ENCODE results near the gene SERINC2.

The SERINC2 gene

DNA sequence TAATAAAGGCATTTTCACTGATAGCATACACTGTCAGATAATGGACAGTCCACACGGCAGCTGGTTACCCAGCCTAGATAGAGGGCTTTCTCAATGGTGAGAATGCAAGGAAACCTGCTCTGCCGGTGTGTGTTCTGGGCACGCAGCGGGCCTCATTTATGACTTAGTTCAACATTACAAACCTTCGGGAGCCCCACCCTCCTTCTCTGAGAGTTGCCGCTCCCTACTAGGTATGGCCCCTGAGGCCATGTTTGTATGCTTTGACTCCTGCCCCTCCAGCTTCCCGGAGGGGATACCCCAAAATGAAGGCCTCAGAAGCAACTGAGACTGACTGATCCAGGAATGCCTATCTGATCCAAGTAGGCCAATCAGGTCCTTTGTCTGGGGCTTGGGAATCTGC lies 22.9 kb upstream of the SERINC2 start:
- TF ChIP-seq, protein P1, sequence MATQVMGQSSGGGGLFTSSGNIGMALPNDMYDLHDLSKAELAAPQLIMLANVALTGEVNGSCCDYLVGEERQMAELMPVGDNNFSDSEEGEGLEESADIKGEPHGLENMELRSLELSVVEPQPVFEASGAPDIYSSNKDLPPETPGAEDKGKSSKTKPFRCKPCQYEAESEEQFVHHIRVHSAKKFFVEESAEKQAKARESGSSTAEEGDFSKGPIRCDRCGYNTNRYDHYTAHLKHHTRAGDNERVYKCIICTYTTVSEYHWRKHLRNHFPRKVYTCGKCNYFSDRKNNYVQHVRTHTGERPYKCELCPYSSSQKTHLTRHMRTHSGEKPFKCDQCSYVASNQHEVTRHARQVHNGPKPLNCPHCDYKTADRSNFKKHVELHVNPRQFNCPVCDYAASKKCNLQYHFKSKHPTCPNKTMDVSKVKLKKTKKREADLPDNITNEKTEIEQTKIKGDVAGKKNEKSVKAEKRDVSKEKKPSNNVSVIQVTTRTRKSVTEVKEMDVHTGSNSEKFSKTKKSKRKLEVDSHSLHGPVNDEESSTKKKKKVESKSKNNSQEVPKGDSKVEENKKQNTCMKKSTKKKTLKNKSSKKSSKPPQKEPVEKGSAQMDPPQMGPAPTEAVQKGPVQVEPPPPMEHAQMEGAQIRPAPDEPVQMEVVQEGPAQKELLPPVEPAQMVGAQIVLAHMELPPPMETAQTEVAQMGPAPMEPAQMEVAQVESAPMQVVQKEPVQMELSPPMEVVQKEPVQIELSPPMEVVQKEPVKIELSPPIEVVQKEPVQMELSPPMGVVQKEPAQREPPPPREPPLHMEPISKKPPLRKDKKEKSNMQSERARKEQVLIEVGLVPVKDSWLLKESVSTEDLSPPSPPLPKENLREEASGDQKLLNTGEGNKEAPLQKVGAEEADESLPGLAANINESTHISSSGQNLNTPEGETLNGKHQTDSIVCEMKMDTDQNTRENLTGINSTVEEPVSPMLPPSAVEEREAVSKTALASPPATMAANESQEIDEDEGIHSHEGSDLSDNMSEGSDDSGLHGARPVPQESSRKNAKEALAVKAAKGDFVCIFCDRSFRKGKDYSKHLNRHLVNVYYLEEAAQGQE (IDR thresholded peaks at IDR 0.05; ENCODE audit: low read depth) = no peak
- TF ChIP-seq CREB1 (IDR thresholded peaks at IDR 0.05; ENCODE audit: low read depth) = no peak
- TF ChIP-seq, protein P2, sequence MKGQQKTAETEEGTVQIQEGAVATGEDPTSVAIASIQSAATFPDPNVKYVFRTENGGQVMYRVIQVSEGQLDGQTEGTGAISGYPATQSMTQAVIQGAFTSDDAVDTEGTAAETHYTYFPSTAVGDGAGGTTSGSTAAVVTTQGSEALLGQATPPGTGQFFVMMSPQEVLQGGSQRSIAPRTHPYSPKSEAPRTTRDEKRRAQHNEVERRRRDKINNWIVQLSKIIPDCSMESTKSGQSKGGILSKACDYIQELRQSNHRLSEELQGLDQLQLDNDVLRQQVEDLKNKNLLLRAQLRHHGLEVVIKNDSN (IDR thresholded peaks at IDR 0.05) = no peak
- TF ChIP-seq EGR1 (IDR thresholded peaks at IDR 0.05) = no peak
- no peak for TF ChIP-seq RAD21 (IDR thresholded peaks at IDR 0.05; ENCODE audit: low read depth)
- no peak for TF ChIP-seq ZBTB7A (IDR thresholded peaks at IDR 0.05; ENCODE audit: low read depth)
- no peak for TF ChIP-seq EP300 (IDR thresholded peaks at IDR 0.05; ENCODE audit: borderline replicate concordance)
- TF ChIP-seq CEBPB (IDR thresholded peaks at IDR 0.05) = no peak
- no peak for TF ChIP-seq TEAD4 (IDR thresholded peaks at IDR 0.05)
- no peak for TF ChIP-seq TCF12 (IDR thresholded peaks at IDR 0.05; ENCODE audit: low read depth)

DNA sequence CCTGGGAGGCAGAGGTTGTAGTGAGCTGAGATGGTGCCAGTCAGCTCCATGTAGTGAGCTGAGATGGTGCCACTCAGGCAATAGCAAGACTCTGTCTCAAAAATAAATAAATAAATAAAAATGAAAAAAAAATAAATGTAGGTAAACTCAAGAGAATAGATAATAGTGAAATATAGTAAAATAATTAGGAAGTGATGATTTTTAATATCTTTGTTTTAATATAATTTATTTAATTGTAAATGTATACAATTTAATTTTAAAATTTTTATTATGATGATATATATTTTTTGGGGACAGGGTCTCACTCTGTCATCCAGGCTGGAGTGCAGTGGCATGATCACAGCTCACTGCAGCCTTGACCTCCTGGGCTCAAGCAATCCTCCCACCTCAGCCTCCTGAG lies 19.6 kb upstream of the SERINC2 start:
- TF ChIP-seq FOXM1 (IDR thresholded peaks at IDR 0.05; ENCODE audit: borderline replicate concordance, low read depth) (no peak), EGR1 (IDR thresholded peaks at IDR 0.05) (no peak), NFIC (IDR thresholded peaks at IDR 0.05) (no peak), TAF1 (IDR thresholded peaks at IDR 0.05; ENCODE audit: low read depth) (no peak), TCF12 (IDR thresholded peaks at IDR 0.05; ENCODE audit: low read depth) (no peak), TEAD4 (IDR thresholded peaks at IDR 0.05) (no peak), ZBTB7A (IDR thresholded peaks at IDR 0.05; ENCODE audit: low read depth) (no peak), EP300 (IDR thresholded peaks at IDR 0.05; ENCODE audit: borderline replicate concordance) (no peak), YY1 (IDR thresholded peaks at IDR 0.05; ENCODE audit: low read depth) (no peak), CEBPB (IDR thresholded peaks at IDR 0.05) (no peak)
- TF ChIP-seq, protein P3, sequence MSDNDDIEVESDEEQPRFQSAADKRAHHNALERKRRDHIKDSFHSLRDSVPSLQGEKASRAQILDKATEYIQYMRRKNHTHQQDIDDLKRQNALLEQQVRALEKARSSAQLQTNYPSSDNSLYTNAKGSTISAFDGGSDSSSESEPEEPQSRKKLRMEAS (IDR thresholded peaks at IDR 0.05) = no peak
- TF ChIP-seq, protein P1 (IDR thresholded peaks at IDR 0.05; ENCODE audit: low read depth) = no peak

DNA sequence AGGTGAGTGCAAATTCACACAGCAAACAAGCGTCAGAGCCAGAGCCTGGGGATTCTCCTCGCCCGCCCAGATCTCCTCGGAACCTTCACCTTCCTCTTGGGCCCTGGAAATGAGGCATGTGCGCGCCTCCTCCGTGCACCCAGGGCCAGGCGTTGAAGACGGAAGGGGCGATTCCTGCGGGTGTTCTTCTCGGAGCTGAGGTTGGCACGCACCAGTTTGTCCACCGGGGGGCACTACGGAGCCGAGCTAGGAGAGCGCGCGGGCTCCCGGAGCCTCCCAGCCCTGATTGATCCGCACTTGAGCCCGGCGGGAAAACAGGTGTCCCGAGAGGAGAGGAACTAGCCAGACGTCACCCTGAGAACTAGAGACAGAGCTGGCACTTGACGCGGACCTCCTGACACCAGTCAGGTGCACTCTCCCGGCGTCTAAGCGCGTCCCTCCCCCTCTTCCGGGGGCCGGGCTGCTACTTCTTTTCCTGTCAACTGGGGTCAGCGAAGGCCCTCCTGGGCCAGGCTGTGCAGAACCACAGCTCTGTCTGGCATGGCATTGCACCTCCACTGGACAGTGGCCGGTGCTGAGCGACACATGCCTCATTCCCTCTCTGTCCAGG lies 18.3 kb upstream of the SERINC2 start:
- no peak for TF ChIP-seq YY1 (IDR thresholded peaks at IDR 0.05; ENCODE audit: low read depth)
- TF ChIP-seq, protein P1 (IDR thresholded peaks at IDR 0.05; ENCODE audit: low read depth) = peak; percentile 28; the same call in 1 of the 2 replicates
- TF ChIP-seq CREB1 (IDR thresholded peaks at IDR 0.05; ENCODE audit: low read depth) = no peak
- TF ChIP-seq EP300 (IDR thresholded peaks at IDR 0.05; ENCODE audit: borderline replicate concordance) = 0 out of 2 replicates have a peak, but pooled peaks have one; percentile 9
- TF ChIP-seq, protein P3 (IDR thresholded peaks at IDR 0.05) = peak; percentile 63
- TF ChIP-seq CEBPB (IDR thresholded peaks at IDR 0.05) = no peak
- TF ChIP-seq NFIC (IDR thresholded peaks at IDR 0.05) = peak; percentile 24; the same call in 1 of the 2 replicates
- TF ChIP-seq TCF12 (IDR thresholded peaks at IDR 0.05; ENCODE audit: low read depth) = peak; percentile 41; the same call in 1 of the 2 replicates
- TF ChIP-seq TEAD4 (IDR thresholded peaks at IDR 0.05) = peak; percentile 16; the same call in 1 of the 2 replicates
- TF ChIP-seq RAD21 (IDR thresholded peaks at IDR 0.05; ENCODE audit: low read depth) = peak; percentile 80

DNA sequence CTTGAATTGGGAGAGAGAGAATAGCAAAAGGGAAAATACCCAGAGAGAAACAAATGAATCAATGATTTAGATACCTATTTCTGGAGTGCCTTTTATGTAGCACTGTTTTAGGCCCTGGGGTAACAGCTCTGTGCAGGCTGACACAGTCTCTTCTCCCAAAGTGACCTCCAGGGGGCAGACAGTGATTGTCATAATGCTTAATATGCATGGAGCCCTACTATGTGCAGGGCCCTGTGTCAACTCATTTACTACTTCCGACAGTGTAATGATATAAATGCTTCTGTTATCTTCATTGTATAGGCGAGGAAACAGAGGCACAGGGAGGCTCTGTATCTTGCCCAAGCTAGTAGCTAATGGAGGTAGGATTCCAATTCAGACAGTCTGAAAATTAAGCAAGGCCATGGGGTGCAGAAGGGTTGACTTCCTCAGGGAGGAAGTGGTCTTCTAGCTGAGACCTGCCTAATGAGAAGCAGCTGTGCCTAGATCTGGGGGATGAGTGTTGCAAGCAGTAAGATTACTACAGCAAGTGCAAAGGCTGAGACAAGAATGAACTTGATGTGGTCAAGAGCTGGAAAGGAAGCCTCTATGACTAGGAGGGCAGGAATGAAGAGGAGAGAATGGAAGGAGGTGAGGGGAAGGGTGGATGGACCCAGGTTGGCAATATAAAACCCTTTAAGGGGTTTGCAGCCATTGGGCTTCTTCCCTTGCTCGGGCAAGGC lies 16.2 kb upstream of the SERINC2 start:
- TF ChIP-seq RAD21 (IDR thresholded peaks at IDR 0.05; ENCODE audit: low read depth) = peak; percentile 53
- TF ChIP-seq ZBTB7A (IDR thresholded peaks at IDR 0.05; ENCODE audit: low read depth) = no peak

All from Ishikawa (cell line).